Measurements from ENCODE around the gene IRS1. TPM values are rescaled to one million over a fixed set of nuclear protein-coding genes. Genes with fewer than 3 reads are reported as not detected.

IRS1 gene
- total RNA-seq, 1 donor from 2014 or later: 13.9 TPM

GRCh38 chr2:226758921-226759640, 40.5 kb downstream of the IRS1 start:
- DNase-seq: no peak

GRCh38 chr2:226756131-226756530, 43.5 kb downstream of the IRS1 start:
- no peak for DNase-seq

DNA sequence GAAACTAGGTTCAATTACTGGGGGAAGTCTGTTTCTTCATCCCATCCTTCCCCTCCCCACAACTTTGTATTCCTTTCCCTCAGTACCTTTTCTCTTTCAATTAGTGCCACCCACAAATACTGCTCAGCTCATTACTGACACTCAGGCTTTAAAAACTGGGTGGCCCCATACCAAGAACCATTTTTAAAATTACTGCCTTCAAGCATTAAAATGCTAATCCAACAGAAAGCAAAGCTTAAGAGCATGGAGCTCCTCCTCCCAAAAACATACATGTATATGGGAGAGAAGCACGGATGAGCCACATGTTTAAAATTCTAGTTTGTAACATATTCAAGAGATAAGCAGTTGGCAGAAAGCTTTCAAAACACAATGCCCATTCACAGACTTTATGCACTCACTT, 44.0 kb downstream of the IRS1 start:
- no peak for DNase-seq

DNA sequence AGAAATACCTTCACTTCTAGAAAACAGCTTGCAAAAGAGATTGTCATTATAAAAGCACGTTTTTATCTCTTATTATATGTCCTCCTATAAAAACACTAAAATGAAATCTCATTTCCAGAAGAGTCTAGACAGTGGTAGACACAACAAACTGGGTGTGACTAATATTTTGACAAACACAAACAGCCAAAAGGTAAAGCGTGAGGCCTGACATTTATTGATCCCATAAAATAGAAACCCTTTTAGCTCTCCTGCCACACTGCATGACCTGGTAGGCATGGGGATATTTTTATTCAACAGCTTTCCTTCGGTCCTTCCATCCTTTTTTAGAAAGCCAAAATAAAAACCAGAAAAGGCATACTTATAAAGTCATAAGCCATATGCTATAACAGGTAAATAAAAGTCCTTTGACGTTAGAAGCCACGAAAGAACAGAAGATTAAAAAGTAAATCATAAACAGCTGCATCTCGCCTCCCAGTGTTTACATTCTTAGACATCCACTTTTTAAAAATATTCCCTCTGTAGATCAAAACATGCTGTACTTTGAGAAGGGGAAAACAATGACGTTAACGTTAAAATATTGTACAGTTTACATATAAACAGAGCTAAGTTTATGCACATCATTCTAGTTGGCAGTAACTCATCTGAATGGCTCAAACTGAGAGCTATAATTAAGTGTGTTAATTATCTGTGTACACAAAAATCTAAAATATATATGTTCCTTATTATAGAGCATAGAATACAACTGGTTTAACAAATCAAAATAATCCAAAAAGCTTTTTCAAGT, 44.6 kb downstream of the IRS1 start:
- no peak for DNase-seq

DNA sequence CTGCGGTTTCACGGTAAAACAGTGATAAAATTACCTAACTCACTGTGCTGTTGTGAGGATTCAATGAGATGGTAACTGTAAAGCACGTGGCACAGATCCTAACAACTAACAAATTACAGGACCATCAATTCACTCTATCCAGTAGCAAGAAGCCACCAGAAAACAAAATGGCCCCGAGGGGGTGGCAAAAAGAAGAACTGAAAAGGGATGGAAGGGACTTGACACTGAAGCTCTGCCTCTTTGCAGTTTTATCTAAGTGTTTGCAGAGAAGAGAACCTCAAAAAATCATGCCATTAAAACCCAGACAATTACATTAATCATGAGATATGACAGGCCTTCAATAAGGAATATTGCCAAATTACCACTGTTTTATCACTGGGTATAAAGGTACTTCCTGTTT, 46.7 kb downstream of the IRS1 start:
- no peak for DNase-seq

DNA sequence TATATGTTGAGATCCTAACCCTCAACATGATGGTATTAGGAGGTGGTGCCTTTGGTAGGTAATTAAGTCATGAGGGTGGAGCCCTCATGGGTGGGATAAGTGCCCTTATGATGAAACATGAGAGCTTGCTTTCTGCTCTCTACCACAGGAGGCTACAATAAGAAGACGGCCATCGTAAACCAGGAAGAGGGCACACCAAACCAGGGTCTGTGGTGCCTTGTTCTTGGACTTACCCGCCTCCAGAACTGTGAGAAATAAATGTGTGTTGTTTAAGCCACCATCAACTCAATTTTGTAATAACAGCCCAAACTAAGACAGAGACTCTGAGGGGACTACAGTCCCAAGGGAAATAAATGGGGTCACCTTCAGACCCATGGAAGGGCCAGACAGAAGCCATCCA, 52.3 kb downstream of the IRS1 start:
- no peak for DNase-seq

DNA sequence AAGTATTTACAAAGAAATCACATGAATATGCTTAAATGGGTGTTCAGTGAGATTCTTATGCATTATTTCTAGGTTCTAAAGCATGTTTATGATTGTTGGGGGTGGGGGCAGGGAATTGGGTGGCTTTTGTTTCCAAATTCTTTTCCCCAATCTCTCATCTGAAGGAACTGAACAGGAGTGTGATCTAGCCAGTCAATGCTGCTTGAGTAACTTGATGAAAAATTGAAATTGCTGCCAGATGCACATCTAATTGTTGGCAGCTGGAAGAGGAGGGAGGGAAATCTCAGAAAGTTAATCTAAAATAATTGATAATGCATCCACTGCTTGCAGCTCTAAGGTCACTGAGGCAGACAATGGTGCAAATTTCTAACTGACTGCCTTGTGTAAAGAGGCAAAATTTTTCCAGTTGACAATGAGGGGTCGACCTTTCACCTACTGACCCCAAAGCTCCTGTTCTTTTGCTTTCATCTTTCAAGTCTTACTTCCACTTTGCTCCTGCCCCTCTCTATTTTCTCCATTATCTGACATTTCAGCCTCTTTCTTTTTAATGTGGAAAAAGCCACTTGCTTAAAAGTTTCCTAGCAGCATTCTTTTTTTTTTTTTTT, 53.3 kb downstream of the IRS1 start:
- no peak for DNase-seq

GRCh38 chr2:226743915-226744314, 55.7 kb downstream of the IRS1 start:
- no peak for DNase-seq

DNA sequence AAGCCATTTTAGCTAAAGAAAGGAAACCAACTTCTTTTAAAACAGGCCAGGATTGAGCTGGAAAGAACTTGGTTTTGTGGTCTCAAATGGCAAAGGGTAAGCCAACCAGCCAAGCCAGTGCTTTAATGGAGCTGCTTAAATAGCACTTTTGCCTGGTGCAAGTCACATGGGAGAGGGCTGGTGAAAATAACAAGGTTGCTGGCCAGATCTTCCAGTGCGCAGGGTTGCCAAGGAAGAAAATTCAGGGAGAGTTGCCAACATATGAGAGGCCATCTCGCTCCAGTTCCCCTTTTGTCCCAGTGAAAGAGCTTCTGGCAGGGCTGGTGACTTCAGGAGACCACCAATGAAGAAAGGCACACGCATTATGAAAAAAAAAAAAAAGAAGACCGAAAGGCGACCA, 57.3 kb downstream of the IRS1 start:
- no peak for DNase-seq

GRCh38 chr2:226740039-226740648, 59.5 kb downstream of the IRS1 start:
- no peak for DNase-seq

- DNase-seq: no peak
Measured at GRCh38 chr2:226739545-226740030, 60.0 kb downstream of the IRS1 start.

DNA sequence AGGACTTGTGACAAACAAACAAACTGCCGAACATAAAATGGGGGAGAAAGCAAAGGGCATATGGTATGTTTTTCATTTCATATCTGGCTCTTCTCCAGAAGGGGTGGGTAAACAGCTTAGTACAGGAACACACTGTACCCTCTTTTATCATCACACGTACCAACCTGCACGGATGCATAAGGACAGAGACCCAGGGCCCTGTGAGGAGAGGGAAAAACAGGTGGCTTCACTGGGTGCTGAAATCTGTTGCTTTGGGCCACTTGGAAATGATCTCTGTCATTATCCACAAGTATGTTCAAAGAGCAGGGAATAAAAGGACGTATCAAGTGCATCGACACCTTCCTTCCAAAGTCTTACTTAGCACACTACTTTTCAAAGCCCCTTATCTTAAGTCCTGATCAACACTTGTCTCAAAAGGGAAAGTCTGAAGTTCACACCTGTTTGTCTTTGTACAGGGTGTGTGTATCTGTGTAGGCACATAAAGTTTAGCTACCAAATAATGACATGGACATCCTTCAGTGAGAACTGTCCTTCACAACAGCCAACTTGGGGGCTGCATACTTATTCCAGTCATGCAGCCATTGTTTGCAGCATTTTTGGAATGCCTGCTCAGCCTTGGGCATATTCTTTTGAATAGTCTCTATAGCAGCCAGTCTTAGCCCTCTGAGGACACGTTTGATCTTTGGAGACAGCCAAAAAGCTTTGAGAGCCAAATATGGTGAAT, 60.6 kb downstream of the IRS1 start:
- no peak for DNase-seq

- DNase-seq: no peak
Measured at GRCh38 chr2:226738191-226738820, 61.3 kb downstream of the IRS1 start.

- no peak for DNase-seq
Measured at GRCh38 chr2:226736382-226736781, 63.2 kb downstream of the IRS1 start.

DNA sequence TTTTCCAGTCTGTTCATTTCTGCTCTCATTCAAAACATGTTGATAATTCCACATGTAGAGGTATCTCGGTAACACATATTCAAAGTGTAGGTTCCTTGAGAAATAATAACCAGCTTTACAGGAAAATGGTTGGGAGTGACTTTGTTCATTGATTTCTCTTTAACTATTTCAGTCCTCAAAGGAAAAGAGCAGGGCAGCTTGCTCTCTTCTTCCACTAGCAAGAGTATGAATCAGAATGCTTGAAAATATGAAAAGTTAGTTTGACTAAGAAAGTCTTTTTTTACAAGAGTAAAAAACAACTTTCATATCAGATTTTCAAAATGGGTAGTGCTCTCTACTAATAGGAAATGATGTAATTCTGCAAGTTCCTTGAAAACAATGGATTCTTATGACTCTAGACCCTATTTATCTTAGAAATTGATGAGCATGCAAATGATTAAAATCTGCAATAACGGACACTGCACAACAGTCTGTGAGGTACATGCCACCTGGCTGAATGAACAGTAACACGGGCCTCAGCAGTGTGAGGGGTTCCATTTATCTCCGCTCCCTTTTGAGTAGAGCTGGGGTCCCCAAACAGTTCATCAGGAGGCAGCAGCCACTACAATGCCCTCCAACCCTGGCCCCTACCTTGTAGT, 65.6 kb downstream of the IRS1 start:
- no peak for DNase-seq

GRCh38 chr2:226733189-226733858, 66.3 kb downstream of the IRS1 start:
- DNase-seq: no peak

DNA sequence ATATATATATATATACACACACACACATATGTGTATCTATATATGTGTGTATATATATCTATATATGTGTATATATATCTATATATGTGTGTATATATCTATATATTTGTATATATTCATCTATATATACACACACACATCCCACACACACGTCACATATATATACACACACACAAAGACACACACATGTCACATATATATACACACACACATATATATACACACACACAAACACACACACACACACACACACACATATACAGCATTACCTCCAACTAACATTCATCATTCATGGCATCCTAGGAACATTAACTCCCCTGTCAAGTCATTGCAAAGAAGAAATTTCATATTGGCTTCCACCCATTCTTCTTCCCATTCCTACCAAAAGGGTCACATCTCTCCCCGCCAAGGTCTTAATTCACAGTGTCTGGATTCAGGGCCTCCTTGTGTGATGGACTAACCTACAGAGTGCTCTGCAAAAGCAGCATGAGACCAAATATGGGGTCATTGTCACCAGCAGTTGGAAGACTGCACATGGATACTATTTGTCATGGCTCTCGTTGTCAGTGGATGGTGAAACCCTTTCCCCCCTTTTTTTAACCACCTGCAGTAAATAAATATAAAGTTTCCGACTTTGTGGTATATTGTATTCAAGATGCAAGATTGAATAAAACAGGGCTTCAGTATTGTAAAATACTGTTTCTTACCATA, 67.0 kb downstream of the IRS1 start:
- DNase-seq: no peak

DNA sequence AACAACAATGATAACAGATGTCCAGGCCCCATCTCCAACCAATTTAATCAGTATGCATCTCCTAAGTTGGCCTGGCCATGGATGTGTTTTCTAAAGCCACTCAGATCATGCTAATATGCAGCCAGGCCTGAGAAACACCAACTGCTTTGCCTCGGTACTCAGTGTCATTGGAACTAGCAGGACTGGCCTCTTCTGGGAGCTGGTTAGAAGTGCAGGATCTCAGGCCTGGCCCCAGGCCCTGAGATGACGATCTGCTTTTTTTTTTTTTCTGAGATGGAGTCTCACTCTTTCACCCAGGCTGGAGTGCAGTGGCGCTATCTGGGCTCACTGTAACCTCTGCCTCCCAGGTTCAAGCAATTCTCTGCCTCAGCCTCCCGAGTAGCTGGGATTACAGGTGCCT, 69.1 kb downstream of the IRS1 start:
- DNase-seq: no peak

DNA sequence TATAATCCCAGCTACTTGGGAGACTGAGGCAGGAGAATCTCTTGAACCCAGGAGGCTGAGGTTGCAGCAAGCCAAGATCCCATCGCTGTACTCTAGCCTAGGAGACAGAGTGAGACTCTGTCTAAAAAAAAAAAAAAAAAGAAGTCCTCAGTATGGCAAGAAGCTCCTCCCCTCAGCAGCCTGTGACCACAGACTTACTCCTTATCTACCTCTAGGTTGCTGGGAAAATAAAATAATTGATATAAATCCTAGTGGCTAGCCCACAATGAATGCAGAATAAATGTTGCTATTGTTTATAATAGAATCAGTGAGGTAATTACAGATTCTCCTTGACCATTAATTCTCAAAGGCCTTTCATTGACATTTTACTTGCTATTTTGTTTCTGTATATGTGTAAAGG, 70.6 kb downstream of the IRS1 start:
- DNase-seq: no peak

- no peak for DNase-seq
Measured at GRCh38 chr2:226727251-226727650, 72.4 kb downstream of the IRS1 start.
